NT2/D1 (cell line): ENCODE measurements around the gene ENPEP.

Source experiments
- SUZ12 ChIP-seq: IDR thresholded peaks from 2 replicates; pipeline ENCODE4 v1.6.1; 2011; ENCODE audit not compliant: insufficient read length, insufficient read depth; ENCODE audit errors: extremely low read depth
- YY1 ChIP-seq: IDR thresholded peaks from 2 replicates; pipeline ENCODE4 v1.6.1; 2011; ENCODE audit not compliant: insufficient read length, insufficient read depth

DNA sequence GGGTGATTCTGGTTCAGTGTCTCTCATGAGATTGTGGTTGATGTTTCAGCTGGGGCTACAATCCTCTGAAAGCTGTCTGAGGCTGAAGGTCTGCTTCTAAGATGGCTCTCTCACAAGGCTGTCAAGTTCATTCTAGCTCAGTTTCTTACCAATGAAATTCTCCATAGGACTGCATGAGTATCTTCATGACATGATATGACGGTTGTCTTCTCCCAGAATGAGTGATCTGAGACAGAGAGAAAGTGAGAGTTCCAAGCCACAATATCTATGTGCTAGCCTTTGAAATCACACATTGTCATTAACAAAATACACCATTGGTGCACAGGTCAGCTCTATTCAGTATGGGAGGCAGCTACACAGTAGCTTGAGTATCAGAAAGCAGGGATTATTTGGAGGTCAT is 119.6 kb downstream of the ENPEP start:
- no peak for TF ChIP-seq SUZ12
- TF ChIP-seq YY1, result no peak
